Lung microvascular endothelial cell (primary cell): Measurements from ENCODE around the gene CRLF1. TPM values are rescaled to one million over a fixed set of nuclear protein-coding genes. Genes with fewer than 3 reads are reported as not detected.

Experiments
- DNase-seq, 2 donors: peaks; one replicate each; pipeline versions ENCODE4 v3.0.0 to v3.0.0-alpha.2; 2010; ENCODE audit warnings: low read depth in 2 of 2
- total RNA-seq: library from RNA; depleted of rRNA; stranded (reverse); fragments of >200 nt; gene quantifications from 2 replicates; pipeline ENCODE4 v1.2.1, GENCODE V29; 2014

Gene CRLF1
- total RNA-seq, 1 donor from 2014 or later: not detected

- no peak for DNase-seq
These were observed 30.5 kb upstream of the CRLF1 start, which contains the start of gene KLHL26 for GRCh38 chr19:18636969-18637629. KLHL26 (plus strand) TSS chr19:18637028; CDS start chr19:18637055, 27 bp downstream.

- peak; percentile 95 to 96 for DNase-seq
These were observed 29.8 kb upstream of the CRLF1 start for GRCh38 chr19:18636183-18636968.

GRCh38 chr19:18635831-18636182, 29.2 kb upstream of the CRLF1 start:
- no peak for DNase-seq

- no peak for DNase-seq
These were observed 28.2 kb upstream of the CRLF1 start for GRCh38 chr19:18634612-18635297.

GRCh38 chr19:18633321-18633720, 26.7 kb upstream of the CRLF1 start:
- no peak for DNase-seq

GRCh38 chr19:18629166-18630088, 22.8 kb upstream of the CRLF1 start:
- DNase-seq: peak in 1 of 2 donors; percentile 34

- DNase-seq: no peak
These were observed 20.3 kb upstream of the CRLF1 start for GRCh38 chr19:18626906-18627305.

GRCh38 chr19:18620902-18621301, 14.3 kb upstream of the CRLF1 start:
- DNase-seq: no peak

GRCh38 chr19:18620311-18620710, 13.7 kb upstream of the CRLF1 start:
- no peak for DNase-seq

- no peak for DNase-seq
These were observed 11.6 kb upstream of the CRLF1 start for GRCh38 chr19:18618236-18618635.

- no peak for DNase-seq
These were observed 11.0 kb upstream of the CRLF1 start for GRCh38 chr19:18617562-18617961.

- DNase-seq: no peak
These were observed 9.4 kb upstream of the CRLF1 start for GRCh38 chr19:18616023-18616422.

GRCh38 chr19:18613589-18614234, 7.1 kb upstream of the CRLF1 start:
- DNase-seq: no peak

GRCh38 chr19:18612772-18613588, 6.4 kb upstream of the CRLF1 start, which contains the start of gene TMEM59L:
TMEM59L (plus strand) TSS chr19:18612870; CDS start chr19:18612959, 89 bp downstream.
- no peak for DNase-seq

- DNase-seq: no peak
These were observed 5.6 kb upstream of the CRLF1 start for GRCh38 chr19:18612051-18612771.

GRCh38 chr19:18611327-18612050, 4.9 kb upstream of the CRLF1 start:
- DNase-seq: no peak

GRCh38 chr19:18610556-18611326, 4.1 kb upstream of the CRLF1 start:
- no peak for DNase-seq

GRCh38 chr19:18610245-18610555, 3.6 kb upstream of the CRLF1 start:
- no peak for DNase-seq
